ENCODE results near the gene FXYD5.

Gene FXYD5

GRCh38 chr19:35116072-35116801, 38.3 kb upstream of the FXYD5 start:
- in situ Hi-C loops (cut with MboI; ENCODE audit: low sequenced_read_pairs, unreplicated experiment), result no loop called here
- no peak for TF ChIP-seq CTCF (IDR thresholded peaks at IDR 0.05; ENCODE audit: borderline replicate concordance, control extremely low read depth, extremely low read depth, insufficient read depth, missing control alignments)
- DNase-seq (ENCODE audit: low spot score), result no peak

GRCh38 chr19:35117116-35117515, 37.4 kb upstream of the FXYD5 start:
- DNase-seq (ENCODE audit: low spot score), result no peak
- in situ Hi-C loops (cut with MboI; ENCODE audit: low sequenced_read_pairs, unreplicated experiment), result no loop called here
- no peak for TF ChIP-seq CTCF (IDR thresholded peaks at IDR 0.05; ENCODE audit: borderline replicate concordance, control extremely low read depth, extremely low read depth, insufficient read depth, missing control alignments)

- DNase-seq (ENCODE audit: low spot score), result no peak
- in situ Hi-C loops (cut with MboI; ENCODE audit: low sequenced_read_pairs, unreplicated experiment), result no loop called here
- TF ChIP-seq CTCF (IDR thresholded peaks at IDR 0.05; ENCODE audit: borderline replicate concordance, control extremely low read depth, extremely low read depth, insufficient read depth, missing control alignments), result no peak
These were observed 36.7 kb upstream of the FXYD5 start for GRCh38 chr19:35117799-35118198.

- in situ Hi-C loops (cut with MboI; ENCODE audit: low sequenced_read_pairs, unreplicated experiment), result no loop called here
- no peak for DNase-seq (ENCODE audit: low spot score)
- no peak for TF ChIP-seq CTCF (IDR thresholded peaks at IDR 0.05; ENCODE audit: borderline replicate concordance, control extremely low read depth, extremely low read depth, insufficient read depth, missing control alignments)
These were observed 36.1 kb upstream of the FXYD5 start for GRCh38 chr19:35118268-35119020.

GRCh38 chr19:35119091-35119490, 35.4 kb upstream of the FXYD5 start:
- TF ChIP-seq CTCF (IDR thresholded peaks at IDR 0.05; ENCODE audit: borderline replicate concordance, control extremely low read depth, extremely low read depth, insufficient read depth, missing control alignments), result no peak
- in situ Hi-C loops (cut with MboI; ENCODE audit: low sequenced_read_pairs, unreplicated experiment), result no loop called here
- DNase-seq (ENCODE audit: low spot score), result no peak

- no peak for TF ChIP-seq CTCF (IDR thresholded peaks at IDR 0.05; ENCODE audit: borderline replicate concordance, control extremely low read depth, extremely low read depth, insufficient read depth, missing control alignments)
- in situ Hi-C loops (cut with MboI; ENCODE audit: low sequenced_read_pairs, unreplicated experiment), result no loop called here
These were observed 34.9 kb upstream of the FXYD5 start for GRCh38 chr19:35119578-35120155.

More at GRCh38 chr19:35119578-35120155, 34.9 kb upstream of the FXYD5 start:
- DNase-seq (ENCODE audit: low spot score), result no peak
